WTC11 (cell line): ENCODE results near the gene DGUOK. TPM values are rescaled to one million over a fixed set of nuclear protein-coding genes. Genes with fewer than 3 reads are reported as not detected.

Experiments used
- ATF1 ChIP-seq: sonication (generic); formaldehyde crosslinking; IDR thresholded peaks from 2 replicates; pipeline ENCODE4 v1.8.1; 2023; ENCODE audit warnings: mild to moderate bottlenecking, moderate library complexity, missing genetic modification reagents
- CREB1 ChIP-seq: sonication (generic); formaldehyde crosslinking; IDR thresholded peaks from 2 replicates; pipeline ENCODE4 v1.8.0; 2023; ENCODE audit warnings: mild to moderate bottlenecking, missing genetic modification reagents
- ESRRA ChIP-seq: sonication (generic); formaldehyde crosslinking; IDR thresholded peaks from 2 replicates; pipeline ENCODE4 v1.8.1; 2022; ENCODE audit warnings: mild to moderate bottlenecking, missing genetic modification reagents, borderline replicate concordance
- JAZF1 ChIP-seq: fragments of 250-450 bp; sonication (Bioruptor Pico); IDR thresholded peaks from 2 replicates; pipeline ENCODE4 v1.9.0; 2021; ENCODE audit warnings: moderate library complexity, mild to moderate bottlenecking, inconsistent platforms
- MXD4 ChIP-seq: fragments of 250-450 bp; sonication (Bioruptor Pico); IDR thresholded peaks from 2 replicates; pipeline ENCODE4 v1.8.0; 2021; ENCODE audit warnings: mild to moderate bottlenecking, moderate library complexity, borderline replicate concordance
- NFE2L1 ChIP-seq: sonication (generic); formaldehyde crosslinking; IDR thresholded peaks from 2 replicates; pipeline ENCODE4 v1.8.1; 2023; ENCODE audit warnings: missing genetic modification reagents
- NR2C2 ChIP-seq: sonication (generic); formaldehyde crosslinking; IDR thresholded peaks from 2 replicates; pipeline ENCODE4 v1.8.0; 2022; ENCODE audit warnings: mild to moderate bottlenecking, missing genetic modification reagents
- RELA ChIP-seq: sonication (generic); formaldehyde crosslinking; IDR thresholded peaks from 2 replicates; pipeline ENCODE4 v1.8.1; 2022; ENCODE audit warnings: missing genetic modification reagents, mild to moderate bottlenecking, borderline replicate concordance
- SMAD3 ChIP-seq: sonication (generic); formaldehyde crosslinking; IDR thresholded peaks from 2 replicates; pipeline ENCODE4 v1.8.0; 2022; ENCODE audit warnings: missing genetic modification reagents, mild to moderate bottlenecking, borderline replicate concordance
- SMAD4 ChIP-seq: sonication (generic); formaldehyde crosslinking; IDR thresholded peaks from 2 replicates; pipeline ENCODE4 v1.8.0; 2022; ENCODE audit warnings: mild to moderate bottlenecking, missing genetic modification reagents
- TEAD4 ChIP-seq: sonication (generic); formaldehyde crosslinking; IDR thresholded peaks from 2 replicates; pipeline ENCODE4 v1.8.0; 2022; ENCODE audit warnings: mild to moderate bottlenecking, missing genetic modification reagents
- ZNF121 ChIP-seq: sonication (generic); formaldehyde crosslinking; IDR thresholded peaks from 2 replicates; pipeline ENCODE4 v1.8.0; 2023; ENCODE audit warnings: missing genetic modification reagents
- ZNF396 ChIP-seq: fragments of 250-450 bp; sonication (Bioruptor Pico); IDR thresholded peaks from 2 replicates; pipeline ENCODE4 v1.8.0; 2021; ENCODE audit warnings: mild to moderate bottlenecking, moderate library complexity, borderline replicate concordance
- total RNA-seq: library from RNA; stranded (reverse); gene quantifications from 3 replicates; pipeline ENCODE4 v1.2.3, GENCODE V29; 2021
- TF ChIP-seq, protein P1 (sequence below): sonication (generic); formaldehyde crosslinking; IDR thresholded peaks from 2 replicates; pipeline ENCODE4 v1.8.0; 2023; ENCODE audit warnings: missing genetic modification reagents, mild to moderate bottlenecking, borderline replicate concordance
- TF ChIP-seq, protein P2 (sequence below): sonication (generic); formaldehyde crosslinking; IDR thresholded peaks from 2 replicates; pipeline ENCODE4 v1.8.0; 2022; ENCODE audit warnings: mild to moderate bottlenecking, missing genetic modification reagents
- TF ChIP-seq, protein P3 (sequence below): sonication (generic); formaldehyde crosslinking; IDR thresholded peaks from 2 replicates; pipeline ENCODE4 v1.8.1; 2023; ENCODE audit warnings: mild to moderate bottlenecking, missing genetic modification reagents, borderline replicate concordance
- TF ChIP-seq, protein P4 (sequence below): sonication (generic); formaldehyde crosslinking; IDR thresholded peaks from 2 replicates; pipeline ENCODE4 v1.8.1; 2022; ENCODE audit warnings: mild to moderate bottlenecking, missing genetic modification reagents, moderate library complexity, borderline replicate concordance
- TF ChIP-seq, protein P5 (sequence below): sonication (generic); formaldehyde crosslinking; IDR thresholded peaks from 2 replicates; pipeline ENCODE4 v1.8.1; 2022; ENCODE audit warnings: mild to moderate bottlenecking, moderate library complexity, missing genetic modification reagents
- TF ChIP-seq, protein P6 (sequence below): sonication (generic); formaldehyde crosslinking; IDR thresholded peaks from 2 replicates; pipeline ENCODE4 v1.8.1; 2023; ENCODE audit warnings: mild to moderate bottlenecking, missing genetic modification reagents
- TF ChIP-seq, protein P7 (sequence below): fragments of 200-600 bp; IDR thresholded peaks from 2 replicates; pipeline ENCODE4 v1.8.0; 2022; ENCODE audit warnings: antibody characterized with exemption
- TF ChIP-seq, protein P8 (sequence below): sonication (generic); formaldehyde crosslinking; IDR thresholded peaks from 2 replicates; pipeline ENCODE4 v1.8.1; 2023; ENCODE audit warnings: mild to moderate bottlenecking, missing genetic modification reagents, moderate library complexity
- TF ChIP-seq, protein P9 (sequence below): sonication (generic); formaldehyde crosslinking; IDR thresholded peaks from 2 replicates; pipeline ENCODE4 v1.8.0; 2022; ENCODE audit warnings: mild to moderate bottlenecking, missing genetic modification reagents

Gene DGUOK
- total RNA-seq, 1 experiment from 2014 or later, result 105 TPM

DNA sequence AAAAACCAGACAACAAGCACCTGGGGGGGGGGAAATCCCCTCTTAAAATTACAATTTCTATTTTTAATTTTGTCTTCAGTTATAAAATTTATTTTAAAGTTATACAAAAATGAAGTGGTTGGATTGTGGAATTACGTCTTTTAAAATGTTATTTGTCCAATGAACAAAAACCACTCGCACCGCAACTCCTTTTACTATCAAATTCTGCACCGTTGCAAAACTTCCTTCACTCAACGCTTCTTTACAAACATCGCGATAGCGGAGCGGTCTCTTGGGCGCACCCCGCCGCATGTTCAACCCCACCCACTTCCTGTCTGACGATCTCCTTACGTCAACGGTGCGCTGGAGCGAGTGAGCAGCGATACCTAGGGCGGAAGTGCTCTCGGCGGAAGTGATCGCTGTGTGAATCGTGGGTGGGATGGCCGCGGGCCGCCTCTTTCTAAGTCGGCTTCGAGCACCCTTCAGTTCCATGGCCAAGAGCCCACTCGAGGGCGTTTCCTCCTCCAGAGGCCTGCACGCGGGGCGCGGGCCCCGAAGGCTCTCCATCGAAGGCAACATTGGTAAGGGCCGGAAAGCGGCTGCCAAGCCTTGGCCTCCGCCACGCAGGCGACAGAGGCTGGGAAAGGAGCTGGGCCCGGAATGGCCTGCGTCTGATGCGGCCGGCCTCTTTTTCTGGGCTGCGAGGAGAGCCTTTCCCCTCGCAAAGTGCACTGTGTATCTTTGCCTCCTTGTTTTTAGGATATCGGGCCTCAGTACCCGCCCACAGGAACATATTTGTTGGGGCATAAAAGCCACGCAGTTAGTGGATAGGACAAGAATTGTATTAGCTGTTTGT is at the start of gene DGUOK (continued):
- TF ChIP-seq, protein P1, sequence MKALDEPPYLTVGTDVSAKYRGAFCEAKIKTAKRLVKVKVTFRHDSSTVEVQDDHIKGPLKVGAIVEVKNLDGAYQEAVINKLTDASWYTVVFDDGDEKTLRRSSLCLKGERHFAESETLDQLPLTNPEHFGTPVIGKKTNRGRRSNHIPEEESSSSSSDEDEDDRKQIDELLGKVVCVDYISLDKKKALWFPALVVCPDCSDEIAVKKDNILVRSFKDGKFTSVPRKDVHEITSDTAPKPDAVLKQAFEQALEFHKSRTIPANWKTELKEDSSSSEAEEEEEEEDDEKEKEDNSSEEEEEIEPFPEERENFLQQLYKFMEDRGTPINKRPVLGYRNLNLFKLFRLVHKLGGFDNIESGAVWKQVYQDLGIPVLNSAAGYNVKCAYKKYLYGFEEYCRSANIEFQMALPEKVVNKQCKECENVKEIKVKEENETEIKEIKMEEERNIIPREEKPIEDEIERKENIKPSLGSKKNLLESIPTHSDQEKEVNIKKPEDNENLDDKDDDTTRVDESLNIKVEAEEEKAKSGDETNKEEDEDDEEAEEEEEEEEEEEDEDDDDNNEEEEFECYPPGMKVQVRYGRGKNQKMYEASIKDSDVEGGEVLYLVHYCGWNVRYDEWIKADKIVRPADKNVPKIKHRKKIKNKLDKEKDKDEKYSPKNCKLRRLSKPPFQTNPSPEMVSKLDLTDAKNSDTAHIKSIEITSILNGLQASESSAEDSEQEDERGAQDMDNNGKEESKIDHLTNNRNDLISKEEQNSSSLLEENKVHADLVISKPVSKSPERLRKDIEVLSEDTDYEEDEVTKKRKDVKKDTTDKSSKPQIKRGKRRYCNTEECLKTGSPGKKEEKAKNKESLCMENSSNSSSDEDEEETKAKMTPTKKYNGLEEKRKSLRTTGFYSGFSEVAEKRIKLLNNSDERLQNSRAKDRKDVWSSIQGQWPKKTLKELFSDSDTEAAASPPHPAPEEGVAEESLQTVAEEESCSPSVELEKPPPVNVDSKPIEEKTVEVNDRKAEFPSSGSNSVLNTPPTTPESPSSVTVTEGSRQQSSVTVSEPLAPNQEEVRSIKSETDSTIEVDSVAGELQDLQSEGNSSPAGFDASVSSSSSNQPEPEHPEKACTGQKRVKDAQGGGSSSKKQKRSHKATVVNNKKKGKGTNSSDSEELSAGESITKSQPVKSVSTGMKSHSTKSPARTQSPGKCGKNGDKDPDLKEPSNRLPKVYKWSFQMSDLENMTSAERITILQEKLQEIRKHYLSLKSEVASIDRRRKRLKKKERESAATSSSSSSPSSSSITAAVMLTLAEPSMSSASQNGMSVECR, result peak; percentile 94
- TF ChIP-seq ZNF396 (CRISPR knock-in tag) (no peak), RELA (CRISPR knock-in tag) (no peak), MXD4 (CRISPR knock-in tag) (no peak), ZNF121 (CRISPR knock-in tag) (no peak), ESRRA (CRISPR knock-in tag) (no peak), NR2C2 (CRISPR knock-in tag) (no peak), NFE2L1 (CRISPR knock-in tag) (no peak), SMAD3 (CRISPR knock-in tag) (peak; percentile 53; the same call in 1 of the 2 replicates), TEAD4 (CRISPR knock-in tag) (peak; percentile 58; the same call in 1 of the 2 replicates), JAZF1 (CRISPR knock-in tag) (no peak), ATF1 (CRISPR knock-in tag) (no peak), SMAD4 (no peak), CREB1 (CRISPR knock-in tag) (no peak)
- TF ChIP-seq, protein P2, sequence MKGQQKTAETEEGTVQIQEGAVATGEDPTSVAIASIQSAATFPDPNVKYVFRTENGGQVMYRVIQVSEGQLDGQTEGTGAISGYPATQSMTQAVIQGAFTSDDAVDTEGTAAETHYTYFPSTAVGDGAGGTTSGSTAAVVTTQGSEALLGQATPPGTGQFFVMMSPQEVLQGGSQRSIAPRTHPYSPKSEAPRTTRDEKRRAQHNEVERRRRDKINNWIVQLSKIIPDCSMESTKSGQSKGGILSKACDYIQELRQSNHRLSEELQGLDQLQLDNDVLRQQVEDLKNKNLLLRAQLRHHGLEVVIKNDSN (CRISPR knock-in tag), result no peak
- TF ChIP-seq, protein P3, sequence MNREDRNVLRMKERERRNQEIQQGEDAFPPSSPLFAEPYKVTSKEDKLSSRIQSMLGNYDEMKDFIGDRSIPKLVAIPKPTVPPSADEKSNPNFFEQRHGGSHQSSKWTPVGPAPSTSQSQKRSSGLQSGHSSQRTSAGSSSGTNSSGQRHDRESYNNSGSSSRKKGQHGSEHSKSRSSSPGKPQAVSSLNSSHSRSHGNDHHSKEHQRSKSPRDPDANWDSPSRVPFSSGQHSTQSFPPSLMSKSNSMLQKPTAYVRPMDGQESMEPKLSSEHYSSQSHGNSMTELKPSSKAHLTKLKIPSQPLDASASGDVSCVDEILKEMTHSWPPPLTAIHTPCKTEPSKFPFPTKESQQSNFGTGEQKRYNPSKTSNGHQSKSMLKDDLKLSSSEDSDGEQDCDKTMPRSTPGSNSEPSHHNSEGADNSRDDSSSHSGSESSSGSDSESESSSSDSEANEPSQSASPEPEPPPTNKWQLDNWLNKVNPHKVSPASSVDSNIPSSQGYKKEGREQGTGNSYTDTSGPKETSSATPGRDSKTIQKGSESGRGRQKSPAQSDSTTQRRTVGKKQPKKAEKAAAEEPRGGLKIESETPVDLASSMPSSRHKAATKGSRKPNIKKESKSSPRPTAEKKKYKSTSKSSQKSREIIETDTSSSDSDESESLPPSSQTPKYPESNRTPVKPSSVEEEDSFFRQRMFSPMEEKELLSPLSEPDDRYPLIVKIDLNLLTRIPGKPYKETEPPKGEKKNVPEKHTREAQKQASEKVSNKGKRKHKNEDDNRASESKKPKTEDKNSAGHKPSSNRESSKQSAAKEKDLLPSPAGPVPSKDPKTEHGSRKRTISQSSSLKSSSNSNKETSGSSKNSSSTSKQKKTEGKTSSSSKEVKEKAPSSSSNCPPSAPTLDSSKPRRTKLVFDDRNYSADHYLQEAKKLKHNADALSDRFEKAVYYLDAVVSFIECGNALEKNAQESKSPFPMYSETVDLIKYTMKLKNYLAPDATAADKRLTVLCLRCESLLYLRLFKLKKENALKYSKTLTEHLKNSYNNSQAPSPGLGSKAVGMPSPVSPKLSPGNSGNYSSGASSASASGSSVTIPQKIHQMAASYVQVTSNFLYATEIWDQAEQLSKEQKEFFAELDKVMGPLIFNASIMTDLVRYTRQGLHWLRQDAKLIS (CRISPR knock-in tag), result no peak
- TF ChIP-seq, protein P4, sequence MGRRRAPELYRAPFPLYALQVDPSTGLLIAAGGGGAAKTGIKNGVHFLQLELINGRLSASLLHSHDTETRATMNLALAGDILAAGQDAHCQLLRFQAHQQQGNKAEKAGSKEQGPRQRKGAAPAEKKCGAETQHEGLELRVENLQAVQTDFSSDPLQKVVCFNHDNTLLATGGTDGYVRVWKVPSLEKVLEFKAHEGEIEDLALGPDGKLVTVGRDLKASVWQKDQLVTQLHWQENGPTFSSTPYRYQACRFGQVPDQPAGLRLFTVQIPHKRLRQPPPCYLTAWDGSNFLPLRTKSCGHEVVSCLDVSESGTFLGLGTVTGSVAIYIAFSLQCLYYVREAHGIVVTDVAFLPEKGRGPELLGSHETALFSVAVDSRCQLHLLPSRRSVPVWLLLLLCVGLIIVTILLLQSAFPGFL (CRISPR knock-in tag), result no peak
- TF ChIP-seq, protein P5, sequence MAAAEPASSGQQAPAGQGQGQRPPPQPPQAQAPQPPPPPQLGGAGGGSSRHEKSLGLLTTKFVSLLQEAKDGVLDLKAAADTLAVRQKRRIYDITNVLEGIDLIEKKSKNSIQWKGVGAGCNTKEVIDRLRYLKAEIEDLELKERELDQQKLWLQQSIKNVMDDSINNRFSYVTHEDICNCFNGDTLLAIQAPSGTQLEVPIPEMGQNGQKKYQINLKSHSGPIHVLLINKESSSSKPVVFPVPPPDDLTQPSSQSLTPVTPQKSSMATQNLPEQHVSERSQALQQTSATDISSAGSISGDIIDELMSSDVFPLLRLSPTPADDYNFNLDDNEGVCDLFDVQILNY (CRISPR knock-in tag), result no peak
- TF ChIP-seq, protein P6, sequence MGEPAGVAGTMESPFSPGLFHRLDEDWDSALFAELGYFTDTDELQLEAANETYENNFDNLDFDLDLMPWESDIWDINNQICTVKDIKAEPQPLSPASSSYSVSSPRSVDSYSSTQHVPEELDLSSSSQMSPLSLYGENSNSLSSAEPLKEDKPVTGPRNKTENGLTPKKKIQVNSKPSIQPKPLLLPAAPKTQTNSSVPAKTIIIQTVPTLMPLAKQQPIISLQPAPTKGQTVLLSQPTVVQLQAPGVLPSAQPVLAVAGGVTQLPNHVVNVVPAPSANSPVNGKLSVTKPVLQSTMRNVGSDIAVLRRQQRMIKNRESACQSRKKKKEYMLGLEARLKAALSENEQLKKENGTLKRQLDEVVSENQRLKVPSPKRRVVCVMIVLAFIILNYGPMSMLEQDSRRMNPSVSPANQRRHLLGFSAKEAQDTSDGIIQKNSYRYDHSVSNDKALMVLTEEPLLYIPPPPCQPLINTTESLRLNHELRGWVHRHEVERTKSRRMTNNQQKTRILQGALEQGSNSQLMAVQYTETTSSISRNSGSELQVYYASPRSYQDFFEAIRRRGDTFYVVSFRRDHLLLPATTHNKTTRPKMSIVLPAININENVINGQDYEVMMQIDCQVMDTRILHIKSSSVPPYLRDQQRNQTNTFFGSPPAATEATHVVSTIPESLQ (CRISPR knock-in tag), result no peak
- TF ChIP-seq, protein P7, sequence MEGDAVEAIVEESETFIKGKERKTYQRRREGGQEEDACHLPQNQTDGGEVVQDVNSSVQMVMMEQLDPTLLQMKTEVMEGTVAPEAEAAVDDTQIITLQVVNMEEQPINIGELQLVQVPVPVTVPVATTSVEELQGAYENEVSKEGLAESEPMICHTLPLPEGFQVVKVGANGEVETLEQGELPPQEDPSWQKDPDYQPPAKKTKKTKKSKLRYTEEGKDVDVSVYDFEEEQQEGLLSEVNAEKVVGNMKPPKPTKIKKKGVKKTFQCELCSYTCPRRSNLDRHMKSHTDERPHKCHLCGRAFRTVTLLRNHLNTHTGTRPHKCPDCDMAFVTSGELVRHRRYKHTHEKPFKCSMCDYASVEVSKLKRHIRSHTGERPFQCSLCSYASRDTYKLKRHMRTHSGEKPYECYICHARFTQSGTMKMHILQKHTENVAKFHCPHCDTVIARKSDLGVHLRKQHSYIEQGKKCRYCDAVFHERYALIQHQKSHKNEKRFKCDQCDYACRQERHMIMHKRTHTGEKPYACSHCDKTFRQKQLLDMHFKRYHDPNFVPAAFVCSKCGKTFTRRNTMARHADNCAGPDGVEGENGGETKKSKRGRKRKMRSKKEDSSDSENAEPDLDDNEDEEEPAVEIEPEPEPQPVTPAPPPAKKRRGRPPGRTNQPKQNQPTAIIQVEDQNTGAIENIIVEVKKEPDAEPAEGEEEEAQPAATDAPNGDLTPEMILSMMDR, result no peak
- TF ChIP-seq, protein P8, sequence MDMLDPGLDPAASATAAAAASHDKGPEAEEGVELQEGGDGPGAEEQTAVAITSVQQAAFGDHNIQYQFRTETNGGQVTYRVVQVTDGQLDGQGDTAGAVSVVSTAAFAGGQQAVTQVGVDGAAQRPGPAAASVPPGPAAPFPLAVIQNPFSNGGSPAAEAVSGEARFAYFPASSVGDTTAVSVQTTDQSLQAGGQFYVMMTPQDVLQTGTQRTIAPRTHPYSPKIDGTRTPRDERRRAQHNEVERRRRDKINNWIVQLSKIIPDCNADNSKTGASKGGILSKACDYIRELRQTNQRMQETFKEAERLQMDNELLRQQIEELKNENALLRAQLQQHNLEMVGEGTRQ, result no peak
- TF ChIP-seq, protein P9, sequence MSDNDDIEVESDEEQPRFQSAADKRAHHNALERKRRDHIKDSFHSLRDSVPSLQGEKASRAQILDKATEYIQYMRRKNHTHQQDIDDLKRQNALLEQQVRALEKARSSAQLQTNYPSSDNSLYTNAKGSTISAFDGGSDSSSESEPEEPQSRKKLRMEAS, result peak; percentile 86
